SK-N-SH (cell line): ENCODE measurements around the gene RPL18.
A peak's percentile ranks its signal among the peaks of the same experiment; 100 is the strongest.

Experiments
- EP300 ChIP-seq, 2 experiments: IDR thresholded peaks; 2 replicates each; pipeline versions ENCODE4 v1.4.0 to v1.6.1; 2012; ENCODE audit warnings: borderline replicate concordance in 1 of 2, low read depth in 1 of 2, low read length in 1 of 2
- EZH2phosphoT487 ChIP-seq: fragments of 200-600 bp; sonication (generic); IDR thresholded peaks from 2 replicates; pipeline ENCODE4 v1.6.1; 2017; ENCODE audit warnings: low read depth, mixed run types, mild to moderate bottlenecking, antibody characterized with exemption, moderate library complexity, borderline replicate concordance
- FOXJ3 ChIP-seq: sonication (generic); formaldehyde crosslinking; IDR thresholded peaks from 2 replicates; pipeline ENCODE4 v1.5.1; 2020; ENCODE audit warnings: mild to moderate bottlenecking, missing genetic modification reagents
- RAD21 ChIP-seq: IDR thresholded peaks from 2 replicates; pipeline ENCODE4 v1.6.1; 2012; ENCODE audit warnings: mild to moderate bottlenecking, low read length
- RFX5 ChIP-seq: IDR thresholded peaks from 2 replicates; pipeline ENCODE4 v1.6.1; 2012; ENCODE audit warnings: mild to moderate bottlenecking, improper control_type of control experiment, low read length
- TF ChIP-seq, protein P1 (sequence below): IDR thresholded peaks from 2 replicates; pipeline ENCODE4 v1.4.0; 2012; ENCODE audit warnings: low read depth, borderline replicate concordance
- TF ChIP-seq, protein P2 (sequence below): IDR thresholded peaks from 2 replicates; pipeline ENCODE4 v1.4.0; 2012; ENCODE audit warnings: low read depth, borderline replicate concordance
- TF ChIP-seq, protein P3 (sequence below): fragments of 200-600 bp; sonication (generic); IDR thresholded peaks from 2 replicates; pipeline ENCODE4 v1.6.1; 2017; ENCODE audit warnings: antibody characterized with exemption, mild to moderate bottlenecking, moderate library complexity

DNA sequence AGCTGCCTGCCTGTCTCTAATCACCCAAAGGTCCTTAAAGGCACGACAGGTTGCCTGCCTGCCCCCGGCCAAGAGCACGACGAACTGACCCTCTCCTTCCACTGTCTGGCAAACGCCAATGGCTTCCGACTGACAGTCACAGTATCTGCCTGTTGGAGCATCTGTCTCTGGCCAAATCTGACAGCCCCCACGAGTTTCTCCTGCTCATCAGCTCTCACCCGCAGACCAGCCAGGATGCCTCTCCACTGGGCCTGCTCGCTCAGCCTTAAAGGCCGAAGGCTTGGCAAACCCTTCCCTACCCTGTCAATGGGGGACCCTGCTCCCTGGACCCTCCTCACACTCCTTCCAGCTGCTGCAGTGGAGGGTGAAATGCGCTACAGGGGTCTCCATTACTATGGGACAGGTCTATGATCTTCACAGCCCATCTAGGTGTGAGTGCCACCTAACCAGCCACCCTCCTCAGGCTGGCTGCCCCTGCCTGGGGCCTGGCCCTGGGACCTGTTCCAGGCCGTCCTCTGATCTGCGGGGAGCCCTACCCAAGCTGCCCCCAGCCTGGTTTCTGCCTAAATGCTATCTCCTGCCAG is 5.0 kb downstream of the RPL18 start:
- TF ChIP-seq FOXJ3 (no peak), EZH2phosphoT487 (no peak), EP300 (IDR thresholded peaks at IDR 0.05; ENCODE audit: borderline replicate concordance in 1 of 2, low read depth in 1 of 2, low read length in 1 of 2) (no peak), RFX5 (no peak), RAD21 (no peak)
- TF ChIP-seq, protein P1, sequence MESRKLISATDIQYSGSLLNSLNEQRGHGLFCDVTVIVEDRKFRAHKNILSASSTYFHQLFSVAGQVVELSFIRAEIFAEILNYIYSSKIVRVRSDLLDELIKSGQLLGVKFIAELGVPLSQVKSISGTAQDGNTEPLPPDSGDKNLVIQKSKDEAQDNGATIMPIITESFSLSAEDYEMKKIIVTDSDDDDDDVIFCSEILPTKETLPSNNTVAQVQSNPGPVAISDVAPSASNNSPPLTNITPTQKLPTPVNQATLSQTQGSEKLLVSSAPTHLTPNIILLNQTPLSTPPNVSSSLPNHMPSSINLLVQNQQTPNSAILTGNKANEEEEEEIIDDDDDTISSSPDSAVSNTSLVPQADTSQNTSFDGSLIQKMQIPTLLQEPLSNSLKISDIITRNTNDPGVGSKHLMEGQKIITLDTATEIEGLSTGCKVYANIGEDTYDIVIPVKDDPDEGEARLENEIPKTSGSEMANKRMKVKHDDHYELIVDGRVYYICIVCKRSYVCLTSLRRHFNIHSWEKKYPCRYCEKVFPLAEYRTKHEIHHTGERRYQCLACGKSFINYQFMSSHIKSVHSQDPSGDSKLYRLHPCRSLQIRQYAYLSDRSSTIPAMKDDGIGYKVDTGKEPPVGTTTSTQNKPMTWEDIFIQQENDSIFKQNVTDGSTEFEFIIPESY = peak; percentile 19; the same call in 1 of the 2 replicates
- TF ChIP-seq, protein P2, sequence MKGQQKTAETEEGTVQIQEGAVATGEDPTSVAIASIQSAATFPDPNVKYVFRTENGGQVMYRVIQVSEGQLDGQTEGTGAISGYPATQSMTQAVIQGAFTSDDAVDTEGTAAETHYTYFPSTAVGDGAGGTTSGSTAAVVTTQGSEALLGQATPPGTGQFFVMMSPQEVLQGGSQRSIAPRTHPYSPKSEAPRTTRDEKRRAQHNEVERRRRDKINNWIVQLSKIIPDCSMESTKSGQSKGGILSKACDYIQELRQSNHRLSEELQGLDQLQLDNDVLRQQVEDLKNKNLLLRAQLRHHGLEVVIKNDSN = no peak
- TF ChIP-seq, protein P3, sequence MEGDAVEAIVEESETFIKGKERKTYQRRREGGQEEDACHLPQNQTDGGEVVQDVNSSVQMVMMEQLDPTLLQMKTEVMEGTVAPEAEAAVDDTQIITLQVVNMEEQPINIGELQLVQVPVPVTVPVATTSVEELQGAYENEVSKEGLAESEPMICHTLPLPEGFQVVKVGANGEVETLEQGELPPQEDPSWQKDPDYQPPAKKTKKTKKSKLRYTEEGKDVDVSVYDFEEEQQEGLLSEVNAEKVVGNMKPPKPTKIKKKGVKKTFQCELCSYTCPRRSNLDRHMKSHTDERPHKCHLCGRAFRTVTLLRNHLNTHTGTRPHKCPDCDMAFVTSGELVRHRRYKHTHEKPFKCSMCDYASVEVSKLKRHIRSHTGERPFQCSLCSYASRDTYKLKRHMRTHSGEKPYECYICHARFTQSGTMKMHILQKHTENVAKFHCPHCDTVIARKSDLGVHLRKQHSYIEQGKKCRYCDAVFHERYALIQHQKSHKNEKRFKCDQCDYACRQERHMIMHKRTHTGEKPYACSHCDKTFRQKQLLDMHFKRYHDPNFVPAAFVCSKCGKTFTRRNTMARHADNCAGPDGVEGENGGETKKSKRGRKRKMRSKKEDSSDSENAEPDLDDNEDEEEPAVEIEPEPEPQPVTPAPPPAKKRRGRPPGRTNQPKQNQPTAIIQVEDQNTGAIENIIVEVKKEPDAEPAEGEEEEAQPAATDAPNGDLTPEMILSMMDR = no peak
